ENCODE measurements around the gene PROC.

DNA sequence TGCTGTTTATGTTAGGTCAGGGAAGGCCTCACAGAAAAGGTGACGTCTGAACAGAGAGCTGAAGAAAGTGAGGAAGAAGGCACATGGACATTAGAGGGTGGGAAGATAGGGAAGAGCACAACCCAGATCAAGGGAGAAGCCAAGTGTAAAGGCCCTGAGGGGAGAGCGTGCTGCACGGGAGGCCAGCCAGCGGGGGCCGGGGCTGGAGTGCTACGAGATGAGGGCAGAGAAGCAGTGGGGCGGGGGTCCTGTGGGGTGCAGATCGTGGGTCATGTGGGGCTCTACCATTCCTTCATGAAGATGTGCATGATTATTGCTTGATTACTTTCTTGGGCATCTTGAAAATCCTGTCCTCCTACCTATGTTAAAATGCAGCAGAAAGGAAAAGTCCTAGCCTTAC is 50.8 kb downstream of the PROC start:
- TF ChIP-seq, protein P1, sequence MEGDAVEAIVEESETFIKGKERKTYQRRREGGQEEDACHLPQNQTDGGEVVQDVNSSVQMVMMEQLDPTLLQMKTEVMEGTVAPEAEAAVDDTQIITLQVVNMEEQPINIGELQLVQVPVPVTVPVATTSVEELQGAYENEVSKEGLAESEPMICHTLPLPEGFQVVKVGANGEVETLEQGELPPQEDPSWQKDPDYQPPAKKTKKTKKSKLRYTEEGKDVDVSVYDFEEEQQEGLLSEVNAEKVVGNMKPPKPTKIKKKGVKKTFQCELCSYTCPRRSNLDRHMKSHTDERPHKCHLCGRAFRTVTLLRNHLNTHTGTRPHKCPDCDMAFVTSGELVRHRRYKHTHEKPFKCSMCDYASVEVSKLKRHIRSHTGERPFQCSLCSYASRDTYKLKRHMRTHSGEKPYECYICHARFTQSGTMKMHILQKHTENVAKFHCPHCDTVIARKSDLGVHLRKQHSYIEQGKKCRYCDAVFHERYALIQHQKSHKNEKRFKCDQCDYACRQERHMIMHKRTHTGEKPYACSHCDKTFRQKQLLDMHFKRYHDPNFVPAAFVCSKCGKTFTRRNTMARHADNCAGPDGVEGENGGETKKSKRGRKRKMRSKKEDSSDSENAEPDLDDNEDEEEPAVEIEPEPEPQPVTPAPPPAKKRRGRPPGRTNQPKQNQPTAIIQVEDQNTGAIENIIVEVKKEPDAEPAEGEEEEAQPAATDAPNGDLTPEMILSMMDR (IDR thresholded peaks at IDR 0.05): no peak
- TF ChIP-seq POLR2A (IDR thresholded peaks at IDR 0.05) (no peak), POLR2AphosphoS5 (IDR thresholded peaks at IDR 0.05) (no peak)
